Smooth muscle cell (in vitro differentiated cells): ENCODE results near the gene CTNNB1. TPM values are rescaled to one million over a fixed set of nuclear protein-coding genes. Genes with fewer than 3 reads are reported as not detected.

ENCODE experiments used
- DNase-seq: peaks from one replicate; lab custom pipeline; 2025; ENCODE audit not compliant: unreplicated experiment; lab: John Stamatoyannopoulos, UW
- H2AFZ ChIP-seq: fragments of 200-600 bp; sonication (generic); 2 replicates; pipeline ENCODE4 v1.6.0; 2016; ENCODE audit warnings: antibody characterized with exemption, low read depth, mild to moderate bottlenecking
- H3F3A ChIP-seq: fragments of 200-600 bp; sonication (generic); 2 replicates; pipeline ENCODE4 v1.6.0; 2017; ENCODE audit warnings: antibody characterized with exemption, low read depth
- H3K27ac ChIP-seq: fragments of 200-600 bp; sonication (generic); 2 replicates; pipeline ENCODE4 v1.5.1; 2016; ENCODE audit warnings: low read depth, mild to moderate bottlenecking
- H3K27me3 ChIP-seq: fragments of 200-600 bp; sonication (generic); 2 replicates; pipeline ENCODE4 v1.6.1; 2016; ENCODE audit warnings: low read depth, mild to moderate bottlenecking
- H3K36me3 ChIP-seq: fragments of 200-600 bp; sonication (generic); 2 replicates; pipeline ENCODE4 v1.5.1; 2016; ENCODE audit warnings: low read depth
- H3K4me1 ChIP-seq: fragments of 200-600 bp; sonication (generic); 2 replicates; pipeline ENCODE4 v1.5.1; 2016; ENCODE audit warnings: low read depth
- H3K4me2 ChIP-seq: fragments of 200-600 bp; sonication (generic); 2 replicates; pipeline ENCODE4 v1.6.0; 2016; ENCODE audit warnings: mild to moderate bottlenecking
- H3K4me3 ChIP-seq: fragments of 200-600 bp; sonication (generic); 2 replicates; pipeline ENCODE4 v1.5.1; 2016; ENCODE audit warnings: mild to moderate bottlenecking
- H3K79me2 ChIP-seq: fragments of 200-600 bp; sonication (generic); 2 replicates; pipeline ENCODE4 v1.6.0; 2016; ENCODE audit warnings: low read depth, mild to moderate bottlenecking
- H3K9ac ChIP-seq: fragments of 200-600 bp; sonication (generic); 2 replicates; pipeline ENCODE4 v1.6.0; 2016; ENCODE audit warnings: low read depth
- H3K9me3 ChIP-seq: fragments of 200-600 bp; sonication (generic); replicated peaks from 2 replicates; pipeline ENCODE4 v1.5.1; 2016; ENCODE audit warnings: low read depth
- H4K20me1 ChIP-seq: fragments of 200-600 bp; sonication (generic); 2 replicates; pipeline ENCODE4 v1.6.0; 2016; ENCODE audit warnings: low read depth
- WGBS: methylation state at CpG from one replicate; pipeline ENCODE4 v1.1.7; 2016; ENCODE audit warnings: low lambda C conversion rate; 5-methylcytosine and 5-hydroxymethylcytosine counted together
- polyA plus RNA-seq: library from polyadenylated mRNA; unstranded; fragments of >200 nt; fragmentation: Nextera tagmentation; extraction: Ambion mirVana; gene quantifications from 2 replicates; pipeline ENCODE4 v1.2.1, GENCODE V29; 2016
- small RNA-seq: library from RNA; depleted of rRNA; stranded (forward); fragments of <200 nt; gene quantifications from one replicate; pipeline ENCODE3, GENCODE V24; 2014
- total RNA-seq: library from RNA; depleted of rRNA; stranded (reverse); fragments of >200 nt; gene quantifications from 2 replicates; pipeline ENCODE4 v1.2.3, GENCODE V29; 2014
- TF ChIP-seq, protein P1 (sequence below): fragments of 200-600 bp; sonication (generic); IDR thresholded peaks from 2 replicates; pipeline ENCODE4 v1.5.1; 2017; ENCODE audit warnings: borderline replicate concordance, mild to moderate bottlenecking, antibody characterized with exemption; ENCODE audit not compliant: insufficient read depth, poor library complexity, severe bottlenecking

The CTNNB1 gene
- total and polyA plus RNA-seq, 2 experiments from 2014 or later = 167 to 957 TPM

DNA sequence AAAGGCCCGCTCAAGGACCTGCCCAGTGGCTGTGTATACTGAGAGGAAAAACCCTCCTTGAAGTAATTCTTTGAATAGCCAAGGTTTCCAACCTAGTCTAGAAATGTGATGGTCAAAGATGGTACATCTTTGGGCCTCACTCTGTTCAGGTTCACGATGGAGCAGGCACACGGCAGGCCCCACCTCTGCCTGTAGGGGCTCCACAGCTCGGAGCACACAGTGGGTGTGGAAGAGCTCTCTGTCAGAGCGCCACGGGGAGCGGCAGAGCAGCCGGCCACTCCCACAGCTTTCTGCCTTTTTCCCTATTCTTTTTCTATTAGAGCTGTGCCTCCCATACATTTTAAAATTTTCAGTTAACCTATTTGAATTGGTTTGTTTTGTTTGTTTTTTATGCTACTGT is 89.5 kb downstream of the CTNNB1 start:
- Histone ChIP-seq H3K9ac (no peak overlapping the region), H3K4me3 (no peak overlapping the region), H3K9me3 (no peaks in the 10 kb centered on the region), H4K20me1 (no peaks in the 10 kb centered on the region), H3K36me3 (no peaks in the 10 kb centered on the region), H2AFZ (no peak overlapping the region), H3K27ac (no peak overlapping the region), H3K79me2 (no peaks in the 10 kb centered on the region), H3K4me1 (no peaks in the 10 kb centered on the region), H3K27me3 (no peaks in the 10 kb centered on the region), H3K4me2 (no peak overlapping the region), H3F3A (no peaks in the 10 kb centered on the region)
- TF ChIP-seq, protein P1, sequence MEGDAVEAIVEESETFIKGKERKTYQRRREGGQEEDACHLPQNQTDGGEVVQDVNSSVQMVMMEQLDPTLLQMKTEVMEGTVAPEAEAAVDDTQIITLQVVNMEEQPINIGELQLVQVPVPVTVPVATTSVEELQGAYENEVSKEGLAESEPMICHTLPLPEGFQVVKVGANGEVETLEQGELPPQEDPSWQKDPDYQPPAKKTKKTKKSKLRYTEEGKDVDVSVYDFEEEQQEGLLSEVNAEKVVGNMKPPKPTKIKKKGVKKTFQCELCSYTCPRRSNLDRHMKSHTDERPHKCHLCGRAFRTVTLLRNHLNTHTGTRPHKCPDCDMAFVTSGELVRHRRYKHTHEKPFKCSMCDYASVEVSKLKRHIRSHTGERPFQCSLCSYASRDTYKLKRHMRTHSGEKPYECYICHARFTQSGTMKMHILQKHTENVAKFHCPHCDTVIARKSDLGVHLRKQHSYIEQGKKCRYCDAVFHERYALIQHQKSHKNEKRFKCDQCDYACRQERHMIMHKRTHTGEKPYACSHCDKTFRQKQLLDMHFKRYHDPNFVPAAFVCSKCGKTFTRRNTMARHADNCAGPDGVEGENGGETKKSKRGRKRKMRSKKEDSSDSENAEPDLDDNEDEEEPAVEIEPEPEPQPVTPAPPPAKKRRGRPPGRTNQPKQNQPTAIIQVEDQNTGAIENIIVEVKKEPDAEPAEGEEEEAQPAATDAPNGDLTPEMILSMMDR = no peak
- no peak for DNase-seq
- WGBS = 82% methylated on average over 8 of the region's 8 CpGs

Small RNA genes within 50 kb of the gene (small RNA-seq; reads per million reads assigned to genes)
- not detected for gene MRPS31P1
